ENCODE data around the gene BBS9. TPM values are rescaled to one million over a fixed set of nuclear protein-coding genes. Genes with fewer than 3 reads are reported as not detected.

Gene BBS9
- total RNA-seq, 1 donor, result 33.3 TPM

DNA sequence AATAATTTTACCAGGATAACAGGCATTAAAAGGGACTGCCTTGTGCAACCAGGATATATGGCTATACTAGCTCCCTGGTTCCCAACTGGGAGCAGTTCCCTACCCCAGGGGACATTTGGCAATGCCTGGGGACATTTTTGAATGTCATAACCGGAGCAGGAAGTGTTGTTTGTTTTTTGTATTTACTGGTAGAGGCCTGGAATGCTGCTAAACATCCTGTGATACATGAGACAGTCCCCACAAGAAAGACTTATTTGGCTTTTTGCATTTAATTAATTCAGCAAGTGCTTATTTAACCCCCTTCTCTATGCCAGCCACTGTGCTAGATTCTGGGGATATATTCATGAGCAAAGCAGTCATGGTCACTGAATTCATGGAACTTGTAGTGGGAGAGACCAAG, 181.2 kb downstream of the BBS9 start:
- no peaks in the 10 kb centered on the region for H3K27me3 ChIP-seq (ENCODE audit: insufficient read depth, low read length)
- H3K4me3 ChIP-seq (ENCODE audit: insufficient read depth, low read length), result no peak overlapping the region
- H4K20me1 ChIP-seq (ENCODE audit: insufficient read depth, low read length), result no peaks in the 10 kb centered on the region
- no peak overlapping the region for H3K4me2 ChIP-seq (ENCODE audit: insufficient read depth, low read length)
- H3K79me2 ChIP-seq (ENCODE audit: insufficient read depth, low read length), result no peaks in the 10 kb centered on the region
- no peak overlapping the region for H2AFZ ChIP-seq (ENCODE audit: low read length)
- DNase-seq (ENCODE audit: insufficient read length, low spot score, missing footprints), result no peak
- H3K27ac ChIP-seq (ENCODE audit: low read depth, low read length), result no peak overlapping the region
- TF ChIP-seq, protein P1, sequence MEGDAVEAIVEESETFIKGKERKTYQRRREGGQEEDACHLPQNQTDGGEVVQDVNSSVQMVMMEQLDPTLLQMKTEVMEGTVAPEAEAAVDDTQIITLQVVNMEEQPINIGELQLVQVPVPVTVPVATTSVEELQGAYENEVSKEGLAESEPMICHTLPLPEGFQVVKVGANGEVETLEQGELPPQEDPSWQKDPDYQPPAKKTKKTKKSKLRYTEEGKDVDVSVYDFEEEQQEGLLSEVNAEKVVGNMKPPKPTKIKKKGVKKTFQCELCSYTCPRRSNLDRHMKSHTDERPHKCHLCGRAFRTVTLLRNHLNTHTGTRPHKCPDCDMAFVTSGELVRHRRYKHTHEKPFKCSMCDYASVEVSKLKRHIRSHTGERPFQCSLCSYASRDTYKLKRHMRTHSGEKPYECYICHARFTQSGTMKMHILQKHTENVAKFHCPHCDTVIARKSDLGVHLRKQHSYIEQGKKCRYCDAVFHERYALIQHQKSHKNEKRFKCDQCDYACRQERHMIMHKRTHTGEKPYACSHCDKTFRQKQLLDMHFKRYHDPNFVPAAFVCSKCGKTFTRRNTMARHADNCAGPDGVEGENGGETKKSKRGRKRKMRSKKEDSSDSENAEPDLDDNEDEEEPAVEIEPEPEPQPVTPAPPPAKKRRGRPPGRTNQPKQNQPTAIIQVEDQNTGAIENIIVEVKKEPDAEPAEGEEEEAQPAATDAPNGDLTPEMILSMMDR (IDR thresholded peaks at IDR 0.05; ENCODE audit: extremely low read depth, low read depth, low read length), result no peak
- H3K36me3 ChIP-seq (ENCODE audit: insufficient read depth, low read length), result no peaks in the 10 kb centered on the region
- no peaks in the 10 kb centered on the region for H3K9me3 ChIP-seq (ENCODE audit: low read depth, low read length)
- H3K4me1 ChIP-seq (ENCODE audit: insufficient read depth, low read length), result no peaks in the 10 kb centered on the region

- no peak overlapping the region for H3K4me3 ChIP-seq (ENCODE audit: insufficient read depth, low read length)
- DNase-seq (ENCODE audit: insufficient read length, low spot score, missing footprints), result no peak
These were observed 196.6 kb downstream of the BBS9 start for GRCh38 chr7:33325754-33326484.

GRCh38 chr7:33326485-33326848, 197.1 kb downstream of the BBS9 start:
- TF ChIP-seq, protein P1 (IDR thresholded peaks at IDR 0.05; ENCODE audit: extremely low read depth, low read depth, low read length), result no peak
- DNase-seq (ENCODE audit: insufficient read length, low spot score, missing footprints), result no peak
- Histone ChIP-seq H3K4me2 (ENCODE audit: insufficient read depth, low read length) (no peak overlapping the region), H3K27ac (ENCODE audit: low read depth, low read length) (no peak overlapping the region), H3K79me2 (ENCODE audit: insufficient read depth, low read length) (no peaks in the 10 kb centered on the region), H3K4me3 (ENCODE audit: insufficient read depth, low read length) (no peak overlapping the region), H3K27me3 (ENCODE audit: insufficient read depth, low read length) (no peaks in the 10 kb centered on the region), H2AFZ (ENCODE audit: low read length) (no peak overlapping the region), H3K36me3 (ENCODE audit: insufficient read depth, low read length) (no peaks in the 10 kb centered on the region), H3K4me1 (ENCODE audit: insufficient read depth, low read length) (no peaks in the 10 kb centered on the region), H3K9me3 (ENCODE audit: low read depth, low read length) (no peaks in the 10 kb centered on the region), H4K20me1 (ENCODE audit: insufficient read depth, low read length) (no peaks in the 10 kb centered on the region)

More at GRCh38 chr7:33325754-33326484, 196.6 kb downstream of the BBS9 start:
- Histone ChIP-seq H3K4me1 (ENCODE audit: insufficient read depth, low read length) (no peaks in the 10 kb centered on the region), H3K79me2 (ENCODE audit: insufficient read depth, low read length) (no peaks in the 10 kb centered on the region), H3K27ac (ENCODE audit: low read depth, low read length) (no peak overlapping the region), H3K4me2 (ENCODE audit: insufficient read depth, low read length) (no peak overlapping the region), H2AFZ (ENCODE audit: low read length) (no peak overlapping the region), H3K36me3 (ENCODE audit: insufficient read depth, low read length) (no peaks in the 10 kb centered on the region), H3K27me3 (ENCODE audit: insufficient read depth, low read length) (no peaks in the 10 kb centered on the region), H3K9me3 (ENCODE audit: low read depth, low read length) (no peaks in the 10 kb centered on the region), H4K20me1 (ENCODE audit: insufficient read depth, low read length) (no peaks in the 10 kb centered on the region)
- TF ChIP-seq, protein P1 (IDR thresholded peaks at IDR 0.05; ENCODE audit: extremely low read depth, low read depth, low read length), result no peak

GRCh38 chr7:33327427-33327826, 198.1 kb downstream of the BBS9 start:
- no peak for DNase-seq (ENCODE audit: insufficient read length, low spot score, missing footprints)
- H2AFZ ChIP-seq (ENCODE audit: low read length), result no peak overlapping the region
- no peaks in the 10 kb centered on the region for H3K36me3 ChIP-seq (ENCODE audit: insufficient read depth, low read length)
- H3K9me3 ChIP-seq (ENCODE audit: low read depth, low read length), result no peaks in the 10 kb centered on the region
- no peaks in the 10 kb centered on the region for H3K4me1 ChIP-seq (ENCODE audit: insufficient read depth, low read length)
- no peaks in the 10 kb centered on the region for H3K79me2 ChIP-seq (ENCODE audit: insufficient read depth, low read length)
- H3K4me3 ChIP-seq (ENCODE audit: insufficient read depth, low read length), result no peak overlapping the region
- no peaks in the 10 kb centered on the region for H4K20me1 ChIP-seq (ENCODE audit: insufficient read depth, low read length)
- TF ChIP-seq, protein P1 (IDR thresholded peaks at IDR 0.05; ENCODE audit: extremely low read depth, low read depth, low read length), result no peak
- no peaks in the 10 kb centered on the region for H3K27me3 ChIP-seq (ENCODE audit: insufficient read depth, low read length)
- H3K4me2 ChIP-seq (ENCODE audit: insufficient read depth, low read length), result no peak overlapping the region
- H3K27ac ChIP-seq (ENCODE audit: low read depth, low read length), result no peak overlapping the region
